Fibroblast of mammary gland (primary cell): ENCODE measurements around the gene ZNF81.
"Not testable (repeated sequence)": the region's sequence is repeated elsewhere in the genome, so short reads cannot be mapped to it uniquely, and the experiment has no call there.

Experiments used
- DNase-seq: peaks from one replicate; pipeline ENCODE4 v3.0.0-alpha.2; 2010; ENCODE audit warnings: low read depth
- H3K4me3 ChIP-seq: 2 replicates; pipeline ENCODE4 v1.5.1; 2011; ENCODE audit warnings: low read depth, mild to moderate bottlenecking, low read length, moderate library complexity; ENCODE audit not compliant: control insufficient read depth
- TF ChIP-seq, protein P1 (sequence below): conservative IDR thresholded peaks from 2 replicates; pipeline ENCODE4 v1.5.1; 2011; ENCODE audit warnings: low read depth, low read length, inconsistent platforms; ENCODE audit not compliant: control insufficient read depth, insufficient read depth

ZNF81 gene

DNA sequence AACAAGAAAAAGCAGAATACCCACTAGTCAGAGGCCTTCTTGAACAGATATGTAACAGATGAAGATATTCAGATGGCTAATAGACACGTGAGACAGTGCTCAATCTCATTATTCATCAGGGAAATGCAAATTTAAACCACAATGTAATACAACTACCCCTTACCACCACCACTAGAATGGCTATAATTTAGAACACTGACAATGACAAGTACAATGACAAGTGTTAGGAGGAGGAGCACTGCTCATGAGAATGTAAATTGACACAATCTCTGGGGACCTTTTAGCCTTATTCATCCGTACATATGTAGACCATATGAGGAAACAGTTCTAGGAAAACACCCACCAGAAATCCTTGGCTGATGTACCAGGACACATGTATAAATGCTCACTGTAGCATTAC lies 13.1 kb downstream of the ZNF81 start:
- DNase-seq, result peak; percentile 32
- H3K4me3 ChIP-seq, result no peak overlapping the region
- TF ChIP-seq, protein P1, sequence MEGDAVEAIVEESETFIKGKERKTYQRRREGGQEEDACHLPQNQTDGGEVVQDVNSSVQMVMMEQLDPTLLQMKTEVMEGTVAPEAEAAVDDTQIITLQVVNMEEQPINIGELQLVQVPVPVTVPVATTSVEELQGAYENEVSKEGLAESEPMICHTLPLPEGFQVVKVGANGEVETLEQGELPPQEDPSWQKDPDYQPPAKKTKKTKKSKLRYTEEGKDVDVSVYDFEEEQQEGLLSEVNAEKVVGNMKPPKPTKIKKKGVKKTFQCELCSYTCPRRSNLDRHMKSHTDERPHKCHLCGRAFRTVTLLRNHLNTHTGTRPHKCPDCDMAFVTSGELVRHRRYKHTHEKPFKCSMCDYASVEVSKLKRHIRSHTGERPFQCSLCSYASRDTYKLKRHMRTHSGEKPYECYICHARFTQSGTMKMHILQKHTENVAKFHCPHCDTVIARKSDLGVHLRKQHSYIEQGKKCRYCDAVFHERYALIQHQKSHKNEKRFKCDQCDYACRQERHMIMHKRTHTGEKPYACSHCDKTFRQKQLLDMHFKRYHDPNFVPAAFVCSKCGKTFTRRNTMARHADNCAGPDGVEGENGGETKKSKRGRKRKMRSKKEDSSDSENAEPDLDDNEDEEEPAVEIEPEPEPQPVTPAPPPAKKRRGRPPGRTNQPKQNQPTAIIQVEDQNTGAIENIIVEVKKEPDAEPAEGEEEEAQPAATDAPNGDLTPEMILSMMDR, result no peak

DNA sequence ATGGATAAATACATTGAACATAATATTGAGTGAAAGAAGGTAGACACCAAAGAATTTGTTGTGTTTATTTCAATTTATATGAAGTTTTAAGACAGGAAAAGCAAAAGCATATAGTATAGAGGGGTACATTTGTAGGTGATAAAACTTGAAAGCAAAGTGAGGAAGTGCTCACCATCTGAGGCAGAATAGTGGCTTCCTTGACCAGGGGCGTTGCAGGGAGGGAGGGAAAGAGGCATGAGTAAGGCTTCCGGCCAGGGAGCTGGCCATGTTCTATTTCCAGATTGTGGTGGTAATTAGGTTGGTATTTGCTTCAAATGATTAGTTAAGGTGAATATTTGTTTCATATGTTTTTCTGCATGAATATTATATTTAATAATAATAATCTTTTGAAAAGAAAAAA lies 13.7 kb downstream of the ZNF81 start:
- H3K4me3 ChIP-seq, DNase-seq: not testable (repeated sequence)

DNA sequence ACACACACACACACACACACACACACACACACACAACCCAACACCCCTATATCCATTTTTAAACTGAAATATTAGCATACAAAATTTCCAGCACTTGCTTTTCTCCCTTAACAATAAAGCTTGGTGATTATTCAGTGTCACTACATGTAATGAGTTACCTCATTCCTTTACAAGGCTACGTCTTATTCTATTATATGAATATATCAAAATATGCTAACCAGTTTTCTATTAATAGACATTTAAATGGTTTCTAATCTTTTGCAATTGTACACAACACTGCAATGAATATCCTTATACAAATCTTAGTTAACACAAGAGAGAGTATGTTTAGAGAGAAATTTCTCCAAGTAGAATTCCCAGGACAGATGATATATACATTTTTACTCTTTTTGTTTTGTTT lies 14.2 kb downstream of the ZNF81 start:
- no peak overlapping the region for H3K4me3 ChIP-seq
- DNase-seq, result no peak
- TF ChIP-seq, protein P1, result no peak

DNA sequence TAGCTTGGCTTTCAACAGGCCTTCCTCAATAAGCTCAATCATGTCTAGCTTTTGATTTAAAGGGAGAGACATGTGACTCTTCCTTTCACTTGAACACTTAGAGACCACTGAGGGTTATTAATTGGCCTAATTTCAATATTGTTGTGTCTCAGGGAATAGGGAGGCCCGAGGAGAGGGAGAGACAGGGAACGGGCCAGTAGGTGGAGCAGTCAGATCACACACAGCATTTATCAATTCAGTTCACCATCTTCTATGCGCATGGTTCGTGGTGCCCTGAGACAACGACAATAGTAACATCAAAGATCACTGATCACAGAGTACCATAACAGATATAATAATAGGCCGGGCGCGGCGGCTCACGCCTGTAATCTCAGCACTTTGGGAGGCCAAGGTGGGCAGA lies 17.8 kb downstream of the ZNF81 start:
- TF ChIP-seq, protein P1, result peak; percentile 45
- H3K4me3 ChIP-seq, result no peak overlapping the region
- peak; percentile 45 for DNase-seq

DNA sequence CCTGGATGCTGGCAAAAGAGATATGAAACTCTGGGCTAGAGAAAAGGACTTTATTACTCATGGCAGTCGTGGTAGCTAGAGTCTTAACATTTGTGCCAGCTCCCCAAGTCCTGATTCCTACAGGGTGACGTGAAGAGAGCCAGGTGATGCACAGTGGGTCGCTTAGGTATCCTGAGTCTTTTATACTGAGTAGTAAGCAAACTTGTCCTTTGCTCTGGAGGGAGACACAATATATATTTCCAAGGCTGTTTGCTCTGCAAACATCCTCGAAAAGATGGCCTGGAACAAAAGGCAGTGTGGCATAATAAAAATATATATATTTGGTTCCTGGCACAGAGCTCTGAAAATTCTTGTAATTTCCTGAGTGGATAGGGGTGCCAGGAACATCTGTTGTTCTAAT lies 23.0 kb downstream of the ZNF81 start:
- DNase-seq, result no peak
- TF ChIP-seq, protein P1, result no peak
- H3K4me3 ChIP-seq, result no peak overlapping the region

DNA sequence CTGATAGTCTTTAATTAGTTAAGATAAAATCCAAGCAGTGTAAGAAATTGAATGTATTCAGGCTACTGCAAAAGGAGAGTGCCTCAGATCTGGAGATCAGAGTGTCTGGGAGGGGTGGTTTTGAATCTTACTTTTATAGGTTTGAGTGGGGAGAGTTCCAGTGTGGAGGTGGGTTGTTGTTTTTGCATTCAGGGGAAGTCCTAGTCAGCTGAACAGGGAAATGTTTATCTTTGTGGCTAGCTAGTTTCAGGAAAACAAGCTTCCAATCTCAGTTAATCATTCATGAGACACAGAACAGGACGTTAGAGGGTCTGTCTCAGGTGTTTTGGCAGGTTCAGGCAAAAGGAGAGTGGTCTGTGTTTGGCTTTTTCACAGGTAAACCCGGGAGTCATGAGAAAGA lies 26.0 kb downstream of the ZNF81 start:
- DNase-seq, result no peak
- TF ChIP-seq, protein P1, result no peak

DNA sequence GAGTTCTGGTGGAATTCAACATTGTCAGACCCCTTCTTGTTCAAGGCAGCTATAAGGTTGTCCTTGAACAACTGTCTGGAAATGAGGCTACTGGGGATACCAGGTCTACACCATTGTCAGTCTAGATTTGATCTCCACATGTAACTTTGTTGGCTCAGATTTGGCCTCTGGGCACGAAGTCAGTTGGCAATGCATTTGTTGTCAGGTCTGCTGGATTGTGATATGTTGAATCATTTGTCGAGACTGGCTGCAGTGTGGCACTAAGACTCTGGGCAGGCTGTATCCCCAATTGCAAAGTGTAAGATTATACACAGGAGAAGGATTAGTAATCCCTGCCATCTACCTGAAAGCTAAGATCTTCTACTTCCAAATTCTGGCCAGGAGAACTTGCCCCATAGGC lies 26.5 kb downstream of the ZNF81 start:
- TF ChIP-seq, protein P1, result no peak
- DNase-seq, result no peak
- no peak overlapping the region for H3K4me3 ChIP-seq

More for the DNA sequence above, 26.0 kb downstream of the ZNF81 start:
- H3K4me3 ChIP-seq, result no peak overlapping the region
